Body of pancreas (tissue), 4 donors: ENCODE measurements around the gene PPIC.

Experiments
- POLR2A ChIP-seq, 3 donors: fragments of 450-650 bp; IDR thresholded peaks; one replicate each; pipeline ENCODE4 v1.6.1; 2016; ENCODE audit warnings: antibody characterized with exemption in 3 of 3, mild to moderate bottlenecking in 2 of 3
- TF ChIP-seq, protein P1 (sequence below), 7 experiments: fragments of 450-650 bp in 4 of 7; fragments of 200-600 bp in 3 of 7; sonication (generic) in 3 of 7; IDR thresholded peaks; one replicate each; pipeline ENCODE4 v1.5.1; 2016 to 2019; ENCODE audit warnings: antibody characterized with exemption in 7 of 7

DNA sequence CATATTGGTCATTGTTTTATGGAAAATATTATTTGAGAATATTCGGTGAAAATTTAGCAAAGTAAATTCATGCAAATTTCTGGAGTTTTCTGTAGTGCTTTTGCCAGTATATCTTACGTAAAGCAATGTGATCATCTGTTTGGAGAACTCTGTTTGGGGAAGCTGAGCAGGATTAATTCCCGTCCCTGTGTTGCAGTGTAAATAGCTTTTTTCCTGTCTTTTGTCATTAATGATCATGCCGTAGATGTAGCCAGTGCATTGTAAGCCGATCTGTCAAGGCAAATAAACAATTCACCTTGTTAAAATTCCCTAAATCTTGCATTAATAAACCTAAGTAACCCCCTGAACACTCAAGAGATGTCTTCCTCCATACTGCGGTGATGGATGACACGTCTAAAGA is 39.2 kb downstream of the PPIC start:
- no peak for TF ChIP-seq POLR2A (IDR thresholded peaks at IDR 0.05)
- TF ChIP-seq, protein P1, sequence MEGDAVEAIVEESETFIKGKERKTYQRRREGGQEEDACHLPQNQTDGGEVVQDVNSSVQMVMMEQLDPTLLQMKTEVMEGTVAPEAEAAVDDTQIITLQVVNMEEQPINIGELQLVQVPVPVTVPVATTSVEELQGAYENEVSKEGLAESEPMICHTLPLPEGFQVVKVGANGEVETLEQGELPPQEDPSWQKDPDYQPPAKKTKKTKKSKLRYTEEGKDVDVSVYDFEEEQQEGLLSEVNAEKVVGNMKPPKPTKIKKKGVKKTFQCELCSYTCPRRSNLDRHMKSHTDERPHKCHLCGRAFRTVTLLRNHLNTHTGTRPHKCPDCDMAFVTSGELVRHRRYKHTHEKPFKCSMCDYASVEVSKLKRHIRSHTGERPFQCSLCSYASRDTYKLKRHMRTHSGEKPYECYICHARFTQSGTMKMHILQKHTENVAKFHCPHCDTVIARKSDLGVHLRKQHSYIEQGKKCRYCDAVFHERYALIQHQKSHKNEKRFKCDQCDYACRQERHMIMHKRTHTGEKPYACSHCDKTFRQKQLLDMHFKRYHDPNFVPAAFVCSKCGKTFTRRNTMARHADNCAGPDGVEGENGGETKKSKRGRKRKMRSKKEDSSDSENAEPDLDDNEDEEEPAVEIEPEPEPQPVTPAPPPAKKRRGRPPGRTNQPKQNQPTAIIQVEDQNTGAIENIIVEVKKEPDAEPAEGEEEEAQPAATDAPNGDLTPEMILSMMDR (IDR thresholded peaks at IDR 0.05): no peak
